ENCODE measurements around the gene CARS2.
"Not testable (repeated sequence)": the region's sequence is repeated elsewhere in the genome, so short reads cannot be mapped to it uniquely, and the experiment has no call there.

The CARS2 gene, protein sequence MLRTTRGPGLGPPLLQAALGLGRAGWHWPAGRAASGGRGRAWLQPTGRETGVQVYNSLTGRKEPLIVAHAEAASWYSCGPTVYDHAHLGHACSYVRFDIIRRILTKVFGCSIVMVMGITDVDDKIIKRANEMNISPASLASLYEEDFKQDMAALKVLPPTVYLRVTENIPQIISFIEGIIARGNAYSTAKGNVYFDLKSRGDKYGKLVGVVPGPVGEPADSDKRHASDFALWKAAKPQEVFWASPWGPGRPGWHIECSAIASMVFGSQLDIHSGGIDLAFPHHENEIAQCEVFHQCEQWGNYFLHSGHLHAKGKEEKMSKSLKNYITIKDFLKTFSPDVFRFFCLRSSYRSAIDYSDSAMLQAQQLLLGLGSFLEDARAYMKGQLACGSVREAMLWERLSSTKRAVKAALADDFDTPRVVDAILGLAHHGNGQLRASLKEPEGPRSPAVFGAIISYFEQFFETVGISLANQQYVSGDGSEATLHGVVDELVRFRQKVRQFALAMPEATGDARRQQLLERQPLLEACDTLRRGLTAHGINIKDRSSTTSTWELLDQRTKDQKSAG

DNA sequence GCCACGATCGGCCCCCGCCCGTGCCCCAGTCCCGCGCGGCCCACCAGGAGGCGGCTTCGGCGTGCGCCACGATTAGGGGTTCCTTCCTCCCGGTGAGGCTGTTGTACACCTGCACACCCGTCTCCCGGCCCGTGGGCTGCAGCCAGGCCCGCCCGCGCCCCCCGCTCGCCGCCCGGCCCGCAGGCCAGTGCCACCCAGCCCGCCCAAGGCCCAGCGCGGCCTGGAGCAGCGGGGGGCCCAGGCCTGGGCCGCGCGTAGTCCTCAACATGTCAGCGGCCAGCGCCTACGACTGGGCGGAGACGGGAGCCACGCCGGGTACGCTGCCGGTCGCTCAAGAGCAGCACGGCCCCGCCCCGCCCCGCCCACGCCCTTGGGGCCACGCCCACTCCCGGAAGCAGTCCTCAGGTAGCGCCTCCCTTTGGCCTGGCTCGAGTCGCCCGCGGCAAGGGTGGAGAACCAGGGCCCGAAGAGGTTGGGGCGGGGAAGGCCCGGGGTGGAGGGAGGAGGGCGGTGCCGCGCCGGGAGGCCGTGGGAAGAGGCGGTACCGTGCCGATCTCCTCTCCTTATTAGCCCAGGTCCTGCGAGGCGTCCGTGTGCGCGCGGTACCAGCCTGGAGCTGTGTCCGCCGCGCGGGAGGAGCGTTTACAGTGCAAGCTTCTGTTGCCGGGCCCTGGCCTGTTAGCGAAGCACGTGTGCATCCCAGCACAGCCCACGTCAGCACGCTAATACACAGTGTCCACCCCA lies at the start of gene CARS2:
TSS of gene CARS2 (minus strand) at position 291 of the 744 bp plus-strand sequence. CDS start at position 268, 23 bp downstream.
- peak; percentile 88 for DNase-seq

DNA sequence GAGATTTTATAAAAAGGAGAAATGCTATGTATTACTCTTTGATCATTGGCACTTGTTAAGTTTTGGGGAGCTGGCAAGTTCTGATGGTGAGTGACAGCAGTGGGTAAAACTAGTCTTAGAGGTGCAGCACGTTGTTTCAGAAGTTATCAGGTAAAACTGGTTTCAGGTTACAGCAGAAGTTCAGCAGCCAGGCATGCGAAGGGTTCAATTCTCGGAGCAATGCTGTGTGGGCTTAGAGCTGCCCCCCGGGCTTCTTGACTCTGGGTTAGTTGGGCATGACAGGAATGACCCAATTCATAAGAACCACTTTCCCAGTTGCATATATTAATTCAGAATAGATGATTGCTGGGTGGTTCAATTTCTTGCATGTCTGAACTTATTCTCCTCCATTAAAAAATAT lies 42.4 kb upstream of the CARS2 start:
- DNase-seq: no peak

DNA sequence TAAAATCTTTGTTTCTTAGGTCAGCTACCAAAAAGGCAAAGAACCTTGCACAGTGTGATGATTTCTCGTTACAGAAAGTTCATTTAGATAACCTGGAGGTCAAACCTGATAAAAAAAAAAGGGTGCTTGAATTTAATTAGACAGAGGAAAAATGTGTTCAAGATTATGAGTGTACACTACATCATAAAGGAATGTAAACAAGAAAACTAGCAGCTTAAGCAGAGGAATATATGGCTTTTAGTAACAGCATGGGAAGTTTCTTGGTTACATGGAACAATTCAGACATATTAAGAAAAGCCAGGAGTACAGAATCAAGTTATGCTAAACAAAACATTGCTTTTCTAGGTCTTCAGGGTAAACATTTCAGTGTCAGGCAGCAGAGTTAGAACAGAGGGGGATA lies 40.5 kb upstream of the CARS2 start:
- DNase-seq: no peak

DNA sequence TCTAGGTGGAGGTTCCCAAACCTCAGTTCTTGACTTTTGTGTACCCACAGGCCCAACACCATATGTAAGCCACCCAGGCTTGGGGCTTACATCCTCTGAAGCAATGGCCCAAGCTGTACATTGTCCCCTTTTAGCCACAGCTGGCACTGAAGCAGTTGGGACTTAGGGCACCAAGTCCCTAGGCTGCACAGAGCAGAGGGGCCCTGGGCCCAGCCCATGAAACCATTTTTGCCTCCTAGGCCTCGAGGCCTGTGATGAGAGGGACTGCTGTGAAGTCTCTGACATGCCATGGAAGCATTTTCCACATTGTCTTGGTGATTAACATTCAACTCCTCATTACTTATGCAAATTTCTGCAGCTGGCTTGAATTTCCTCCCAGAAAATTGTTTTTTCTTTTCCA lies 37.8 kb upstream of the CARS2 start:
- DNase-seq: no peak

DNA sequence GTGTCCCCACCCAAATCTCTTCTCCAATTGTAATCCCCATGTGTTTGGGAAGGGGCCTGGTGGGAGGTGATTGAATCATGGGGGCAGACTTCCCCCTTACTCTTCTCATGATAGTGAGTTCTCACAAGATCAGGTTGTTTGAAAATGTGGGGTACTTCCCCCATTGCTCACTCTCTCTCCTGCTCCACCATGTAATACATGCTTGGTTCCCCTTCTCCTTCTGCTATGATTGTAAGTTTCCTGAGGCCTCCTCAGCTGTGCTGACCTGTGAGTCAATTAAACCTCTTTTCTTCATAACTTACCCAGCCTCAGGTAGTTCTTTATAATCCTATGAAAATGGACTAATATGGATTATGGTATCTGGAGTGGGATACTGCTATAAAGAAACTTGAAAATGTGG lies 31.6 kb upstream of the CARS2 start:
- DNase-seq: no peak

DNA sequence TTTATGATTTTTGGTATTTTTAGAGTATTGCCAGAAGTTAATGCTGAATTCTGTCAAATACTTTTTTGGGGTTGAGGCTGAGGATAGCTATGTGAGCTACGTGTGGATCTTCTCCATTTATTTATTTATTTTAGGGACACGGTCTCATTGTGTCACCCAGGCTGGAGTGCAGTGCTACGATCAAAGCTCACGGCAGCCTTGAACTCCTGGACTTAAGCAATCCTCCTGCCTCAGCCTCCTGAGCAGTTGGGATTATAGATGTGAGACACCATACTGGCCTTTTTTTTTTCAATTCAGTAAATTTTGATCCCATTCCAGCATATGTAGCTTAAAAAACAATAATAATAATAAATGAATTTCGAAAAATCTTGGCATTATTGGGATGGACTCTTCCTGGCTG lies 28.6 kb upstream of the CARS2 start:
- no peak for DNase-seq

DNA sequence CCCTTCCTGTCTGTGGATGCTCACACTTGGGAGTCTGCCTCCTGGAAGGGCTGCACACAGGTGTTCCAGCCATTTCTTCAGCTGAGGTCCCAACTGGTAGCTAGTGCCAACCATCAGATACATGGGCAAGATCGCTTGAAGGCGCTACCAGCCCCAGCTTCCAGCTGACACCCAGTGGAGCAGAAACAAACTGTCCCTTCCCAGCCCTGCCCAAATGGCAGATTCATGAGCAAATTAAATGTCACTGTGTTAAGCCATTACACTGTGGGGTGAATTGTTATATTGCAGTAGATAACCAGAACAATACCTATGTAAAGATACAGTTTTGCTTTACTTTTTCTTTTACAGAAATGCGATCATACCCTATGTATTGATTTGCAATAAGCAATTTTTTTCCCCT lies 25.2 kb upstream of the CARS2 start:
- DNase-seq: no peak

DNA sequence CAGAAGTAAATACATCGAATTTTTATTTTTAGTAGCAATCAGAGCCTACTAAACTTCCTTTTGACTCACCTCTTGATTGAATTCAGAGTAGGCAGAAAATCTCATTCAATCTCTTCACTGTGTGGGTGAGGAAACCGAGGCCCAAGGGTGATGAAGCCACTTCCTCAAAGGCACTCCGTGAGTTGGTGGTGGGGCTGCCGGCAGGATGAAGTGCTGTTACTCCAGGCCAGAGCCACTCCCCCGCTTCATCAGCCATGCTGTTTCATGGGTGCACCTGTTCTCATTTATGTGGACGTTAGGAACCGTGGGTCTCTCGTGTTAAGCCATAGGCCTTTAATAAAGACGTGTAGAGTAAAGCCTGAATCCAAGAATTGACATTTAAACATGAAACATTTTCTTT lies 20.8 kb upstream of the CARS2 start:
- no peak for DNase-seq

DNA sequence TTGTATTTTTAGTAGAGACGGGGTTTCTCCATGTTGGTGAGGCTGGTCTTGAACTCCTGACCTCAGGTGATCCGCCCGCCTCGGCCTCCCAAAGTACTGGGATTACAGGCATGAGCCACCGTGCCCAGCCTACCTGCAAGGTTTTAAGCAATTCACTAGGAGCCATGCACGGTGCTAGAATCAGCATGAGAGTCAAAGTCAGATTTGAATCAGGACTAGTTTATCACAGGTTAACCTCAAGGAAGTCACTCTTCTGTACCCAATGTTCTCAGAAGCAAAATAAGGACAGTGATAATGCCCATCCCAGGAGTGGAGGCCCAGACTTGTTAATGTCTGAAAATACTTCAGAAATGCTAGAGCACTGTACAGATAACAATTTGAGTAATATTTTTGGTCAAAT lies 20.2 kb upstream of the CARS2 start:
- DNase-seq: not testable (repeated sequence)

DNA sequence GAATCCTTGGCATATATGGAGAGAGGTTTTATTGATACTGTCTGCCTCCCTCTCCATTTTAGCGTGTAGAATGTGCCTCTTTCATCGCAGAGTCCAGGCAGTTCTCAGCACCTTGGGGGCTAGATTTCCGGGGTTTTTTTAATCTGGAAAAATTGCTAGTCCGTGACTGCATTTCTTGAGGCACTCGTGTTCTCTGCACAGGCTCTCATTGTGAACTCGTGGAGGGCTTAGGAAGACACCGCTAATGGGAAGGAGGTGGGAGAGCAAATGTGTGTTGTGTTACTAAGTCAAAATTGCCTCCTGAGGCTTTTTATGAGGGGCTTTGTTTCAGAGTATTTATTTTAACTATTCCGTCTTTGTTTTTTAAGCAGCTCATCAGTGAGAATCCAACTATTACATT lies 17.7 kb upstream of the CARS2 start:
- no peak for DNase-seq

DNA sequence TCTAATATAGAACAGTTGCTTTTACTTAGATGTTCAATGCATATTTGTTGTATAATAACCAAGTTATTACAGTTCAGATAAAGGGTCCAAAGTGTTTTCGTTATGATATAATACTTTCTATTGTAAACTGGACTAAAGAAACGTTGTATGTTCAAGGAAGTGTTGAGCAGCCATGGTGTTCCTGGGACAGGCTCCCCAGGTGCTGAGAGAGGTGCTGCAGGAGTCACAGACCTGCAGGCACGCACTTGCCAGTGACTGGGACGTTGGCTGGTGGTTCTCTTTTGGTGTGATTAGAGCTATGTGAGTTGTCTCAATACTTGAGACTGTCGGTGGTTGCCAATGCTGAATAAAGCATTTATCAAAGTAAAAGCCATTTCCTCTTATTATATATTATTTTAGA lies 17.1 kb upstream of the CARS2 start:
- no peak for DNase-seq

DNA sequence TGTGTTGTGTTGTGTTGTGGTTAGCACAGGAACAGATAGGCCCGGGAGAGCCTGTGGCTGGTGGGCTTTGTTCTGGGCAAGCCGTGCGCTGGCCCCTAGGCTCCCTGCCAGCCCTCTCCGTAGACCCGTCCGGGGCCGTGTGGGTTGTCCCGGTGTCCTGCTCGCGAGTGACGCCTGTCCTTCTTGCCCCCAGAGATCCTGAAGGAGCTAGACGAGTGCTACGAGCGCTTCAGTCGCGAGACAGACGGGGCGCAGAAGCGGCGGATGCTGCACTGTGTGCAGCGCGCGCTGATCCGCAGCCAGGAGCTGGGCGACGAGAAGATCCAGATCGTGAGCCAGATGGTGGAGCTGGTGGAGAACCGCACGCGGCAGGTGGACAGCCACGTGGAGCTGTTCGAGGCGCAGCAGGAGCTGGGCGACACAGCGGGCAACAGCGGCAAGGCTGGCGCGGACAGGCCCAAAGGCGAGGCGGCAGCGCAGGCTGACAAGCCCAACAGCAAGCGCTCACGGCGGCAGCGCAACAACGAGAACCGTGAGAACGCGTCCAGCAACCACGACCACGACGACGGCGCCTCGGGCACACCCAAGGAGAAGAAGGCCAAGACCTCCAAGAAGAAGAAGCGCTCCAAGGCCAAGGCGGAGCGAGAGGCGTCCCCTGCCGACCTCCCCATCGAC lies 13.3 kb upstream of the CARS2 start:
- no peak for DNase-seq

DNA sequence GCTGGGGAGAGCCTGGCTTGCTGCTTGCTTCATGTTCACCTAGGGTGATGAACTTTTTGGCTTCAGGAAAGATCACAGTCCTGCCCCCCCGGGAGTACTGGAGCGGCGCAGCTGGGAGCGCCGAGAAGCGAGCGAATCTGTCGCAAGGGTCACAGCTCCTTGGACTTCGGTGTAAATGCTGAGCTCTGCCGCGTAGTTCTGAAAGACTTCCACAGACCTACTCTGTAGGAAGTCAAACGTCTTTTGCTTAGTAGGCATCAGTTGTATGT lies 10.3 kb upstream of the CARS2 start:
- no peak for DNase-seq

DNA sequence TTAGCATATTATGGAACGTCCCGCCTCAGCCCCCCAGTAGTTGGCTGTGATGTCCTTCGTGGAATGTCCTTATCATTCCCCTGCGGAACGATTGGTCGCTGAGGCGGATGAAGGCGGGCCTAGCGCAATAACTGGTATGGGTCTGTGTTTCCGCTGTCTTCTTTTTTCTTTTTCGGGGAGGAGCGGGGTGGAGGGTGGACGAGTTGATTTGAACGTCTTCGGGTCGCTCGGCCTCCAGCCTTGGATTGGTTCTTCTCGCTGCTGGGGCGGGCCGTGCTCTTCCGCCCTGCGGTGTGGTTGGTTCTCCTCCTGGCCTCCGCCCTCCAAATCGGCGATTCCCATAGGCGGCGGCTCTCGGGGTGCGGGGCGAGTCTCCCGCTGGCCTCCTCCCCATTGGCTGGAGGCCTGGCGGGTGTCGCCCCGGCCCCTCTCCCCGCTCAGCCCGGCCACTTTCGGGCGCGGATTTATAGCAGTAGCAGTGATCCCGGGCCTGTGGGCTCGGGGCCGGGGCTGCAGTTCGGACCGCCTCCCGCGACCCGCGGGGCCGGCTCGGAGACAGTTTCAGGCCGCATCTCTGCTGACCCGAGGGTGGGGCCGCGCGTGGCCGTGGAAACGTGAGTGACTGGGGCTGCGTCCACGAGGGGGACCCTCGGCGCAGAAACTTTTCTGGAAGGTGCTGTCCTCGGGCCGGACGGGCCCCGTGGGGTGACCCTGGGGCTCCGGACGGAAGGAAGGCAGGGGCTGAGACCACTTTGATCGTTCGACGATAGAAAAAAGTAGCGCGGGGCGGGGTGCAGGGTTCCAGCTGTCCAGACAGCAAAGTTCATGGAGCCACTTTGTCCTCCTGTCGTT lies 9.7 kb upstream of the CARS2 start:
- peak; percentile 98 for DNase-seq

DNA sequence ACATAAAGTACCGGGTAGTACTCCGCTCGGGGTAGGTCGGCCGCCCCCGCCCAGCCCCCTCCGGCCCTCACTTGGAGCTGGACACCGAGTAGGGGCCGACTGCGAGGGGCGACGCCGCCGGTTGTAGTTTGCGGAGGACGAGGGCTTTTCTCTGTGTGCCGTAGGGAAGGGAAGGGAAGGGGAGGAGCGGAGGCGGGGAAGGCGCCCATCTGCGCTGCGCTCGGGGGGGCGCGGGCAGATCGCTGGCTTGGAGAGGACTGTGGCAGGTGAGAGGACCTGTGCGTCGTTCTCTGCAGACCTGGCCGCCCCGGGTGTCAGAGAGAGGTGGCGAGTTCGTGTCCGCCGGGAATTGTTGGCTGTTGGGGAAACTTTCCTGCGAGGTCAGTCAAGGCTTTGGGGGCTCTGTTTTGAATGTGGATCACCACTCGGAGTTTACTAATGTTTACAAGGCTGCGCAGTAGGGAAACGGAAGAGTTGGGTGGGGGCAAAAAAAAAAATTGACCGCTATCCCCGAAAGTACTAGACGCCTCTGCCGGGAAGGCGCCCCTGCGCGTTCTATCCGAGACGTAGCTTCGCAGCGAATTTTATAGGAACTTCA lies 9.0 kb upstream of the CARS2 start:
- peak; percentile 29 for DNase-seq

DNA sequence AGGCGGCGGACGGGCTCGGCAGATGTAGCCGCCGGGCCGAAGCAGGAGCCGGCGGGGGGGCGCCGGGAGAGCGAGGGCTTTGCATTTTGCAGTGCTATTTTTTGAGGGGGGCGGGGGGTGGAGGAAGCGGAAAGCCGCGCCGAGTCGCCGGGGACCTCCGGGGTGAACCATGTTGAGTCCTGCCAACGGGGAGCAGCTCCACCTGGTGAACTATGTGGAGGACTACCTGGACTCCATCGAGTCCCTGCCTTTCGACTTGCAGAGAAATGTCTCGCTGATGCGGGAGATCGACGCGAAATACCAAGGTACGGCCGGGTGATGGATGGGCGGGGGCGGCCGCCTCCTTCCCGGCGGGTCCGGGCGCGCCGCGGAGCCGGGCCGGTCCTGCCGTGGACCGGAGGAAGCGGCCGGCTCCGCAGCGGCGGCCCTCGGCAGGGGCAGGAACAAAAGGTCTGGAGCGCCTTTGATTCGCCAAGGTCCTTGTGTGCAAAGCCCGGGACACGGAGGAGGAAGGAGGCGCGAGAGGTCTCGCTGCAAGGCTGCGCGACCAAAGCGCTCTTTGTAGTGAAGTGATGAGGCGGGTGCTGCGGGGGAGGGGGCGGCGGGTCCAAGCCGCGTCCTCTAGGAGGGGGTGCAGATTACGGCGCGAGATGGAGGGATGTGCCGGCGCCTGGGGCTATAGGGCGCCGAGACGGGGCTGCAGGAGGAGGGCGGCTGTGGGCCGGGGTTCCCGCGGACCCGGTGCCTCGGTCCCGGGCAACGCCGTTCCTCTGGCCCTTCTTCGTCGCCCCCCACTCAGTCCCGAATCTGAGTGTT lies 8.3 kb upstream of the CARS2 start:
- no peak for DNase-seq

DNA sequence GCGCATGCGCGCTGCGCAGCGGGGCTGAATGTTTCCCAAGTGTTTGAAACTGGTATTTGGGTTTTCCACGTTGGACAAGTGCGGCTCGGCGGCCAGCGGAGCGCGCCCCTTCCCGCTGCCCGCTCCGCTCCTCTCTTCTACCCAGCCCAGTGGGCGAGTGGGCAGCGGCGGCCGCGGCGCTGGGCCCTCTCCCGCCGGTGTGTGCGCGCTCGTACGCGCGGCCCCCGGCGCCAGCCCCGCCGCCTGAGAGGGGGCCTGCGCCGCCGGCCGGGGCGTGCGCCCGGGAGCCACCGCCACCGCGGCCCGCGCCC lies 7.7 kb upstream of the CARS2 start, which contains the start of gene ING1:
TSS of gene ING1 (plus strand) at position 59 of the 311 bp plus-strand sequence. CDS start 450 bp downstream, outside the sequence.
- no peak for DNase-seq

DNA sequence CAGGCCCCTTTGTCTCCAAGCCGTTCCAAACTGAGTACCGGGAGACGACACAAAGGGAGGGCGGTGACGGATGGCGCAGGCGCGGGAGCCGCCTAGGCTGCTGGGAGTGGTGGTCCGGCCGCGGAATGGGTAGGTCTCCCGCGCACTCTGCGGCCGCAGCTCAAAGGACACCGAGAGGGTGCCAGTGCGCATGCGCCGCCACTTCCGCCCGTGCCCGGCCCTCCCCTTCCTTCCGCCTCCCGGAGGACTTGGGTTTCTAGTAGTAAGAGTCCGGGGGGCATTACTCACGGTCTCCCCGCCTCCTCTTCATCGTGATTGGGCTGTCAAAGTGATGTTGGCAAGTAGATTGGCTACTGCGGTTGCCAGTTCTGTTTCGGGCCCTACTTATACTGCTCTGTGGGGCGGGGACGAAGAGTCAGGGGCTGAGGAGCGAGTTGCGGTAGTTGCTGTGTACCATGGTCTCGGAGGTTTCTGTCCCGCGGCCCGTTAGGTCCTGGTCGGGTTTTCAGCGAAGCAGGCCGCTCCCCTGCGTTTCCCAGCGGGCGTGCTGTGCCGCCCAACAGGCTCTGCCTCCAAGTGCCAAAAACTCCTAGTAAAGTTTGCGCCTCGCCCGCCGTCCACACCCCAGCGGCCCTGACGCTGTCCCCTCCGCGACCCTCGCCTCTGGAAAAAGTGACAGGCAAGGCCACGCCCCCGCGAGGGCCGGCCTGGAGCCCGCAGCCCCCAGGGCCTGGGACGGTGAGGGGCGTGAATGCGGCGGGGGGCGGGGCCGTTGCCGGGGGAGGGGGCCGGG lies 7.1 kb upstream of the CARS2 start:
- DNase-seq: peak; percentile 97

DNA sequence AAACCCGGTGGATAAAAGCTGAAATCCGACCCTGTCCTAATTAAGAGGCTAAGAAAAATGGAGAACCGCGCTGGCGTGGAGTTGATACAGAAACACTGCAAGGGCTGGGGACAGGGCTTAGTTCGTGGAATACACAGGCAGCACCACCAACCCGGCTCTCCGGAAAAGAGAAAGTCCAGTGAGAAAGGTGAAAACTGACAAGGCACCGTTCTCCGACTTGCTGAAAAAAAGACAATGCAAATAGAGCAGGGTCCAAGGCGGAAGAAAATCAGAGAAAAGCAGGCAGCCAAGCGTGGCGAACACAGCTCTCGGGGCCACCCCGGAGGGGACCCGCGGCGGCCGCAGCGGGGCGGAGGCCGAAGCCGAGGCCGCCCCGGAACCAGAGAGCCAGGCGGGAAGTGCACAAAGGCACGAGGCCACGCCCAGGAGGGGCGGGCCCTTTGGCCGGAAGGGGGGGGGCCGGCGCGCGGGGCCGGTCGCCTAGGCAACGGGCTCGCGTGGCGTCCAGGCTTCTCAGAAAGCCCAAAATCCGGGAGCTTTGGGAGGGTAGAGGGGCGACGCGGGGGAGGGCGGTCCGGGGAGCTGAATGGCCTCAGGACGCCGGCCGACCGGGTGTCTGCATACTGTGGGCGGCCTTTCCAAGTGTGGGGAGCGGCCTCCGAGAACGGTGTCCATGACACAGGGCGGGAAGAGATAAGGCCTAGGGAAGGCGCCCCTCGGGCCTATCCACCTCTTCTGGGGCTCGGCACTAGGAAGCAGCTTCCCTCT lies 6.3 kb upstream of the CARS2 start:
- peak; percentile 89 for DNase-seq
